GM20000 (cell line): ENCODE measurements around the gene SLC30A3.
"Not testable (repeated sequence)": the region's sequence is repeated elsewhere in the genome, so short reads cannot be mapped to it uniquely, and the experiment has no call there.

Experiments used
- DNase-seq: peaks from one replicate; pipeline ENCODE4 v3.0.0; 2012; ENCODE audit warnings: low spot score
- CTCF ChIP-seq: IDR thresholded peaks from 2 replicates; pipeline ENCODE4 v1.5.1; 2012; ENCODE audit warnings: mild to moderate bottlenecking, control low read depth; ENCODE audit errors: extremely low read depth, missing control alignments

Gene SLC30A3

GRCh38 chr2:27306573-27307286 lies 43.9 kb upstream of the SLC30A3 start:
- peak; percentile 61 for DNase-seq
- TF ChIP-seq CTCF: no peak

- no peak for DNase-seq
- TF ChIP-seq CTCF: no peak
Measured at GRCh38 chr2:27306136-27306535, 43.3 kb upstream of the SLC30A3 start.

- DNase-seq: no peak
- TF ChIP-seq CTCF: no peak
Measured at GRCh38 chr2:27305516-27305915, 42.7 kb upstream of the SLC30A3 start.

GRCh38 chr2:27304488-27305240 lies 41.8 kb upstream of the SLC30A3 start:
- no peak for TF ChIP-seq CTCF
- no peak for DNase-seq

- TF ChIP-seq CTCF: peak; percentile 80
- DNase-seq: peak; percentile 77
Measured at GRCh38 chr2:27303093-27304025, 40.5 kb upstream of the SLC30A3 start.

- not testable (repeated sequence) for DNase-seq
Measured at GRCh38 chr2:27300606-27301005, 37.8 kb upstream of the SLC30A3 start.

- no peak for TF ChIP-seq CTCF
- no peak for DNase-seq
Measured at GRCh38 chr2:27298391-27299080, 35.7 kb upstream of the SLC30A3 start.
